Measurements from ENCODE around the gene ATAT1. TPM values are rescaled to one million over a fixed set of nuclear protein-coding genes. Genes with fewer than 3 reads are reported as not detected.

The ATAT1 gene
- total RNA-seq, 2 donors from 2014 or later, result 2.7 to 3.8 TPM

- DNase-seq, result no peak
- no peak for ATAC-seq
- intact Hi-C loops (cut with DNase I), result no loop called here
Measured at GRCh38 chr6:30611856-30612194, 14.8 kb upstream of the ATAT1 start.

- intact Hi-C loops (cut with DNase I), result no loop called here
- no peak for ATAC-seq
Measured at GRCh38 chr6:30612213-30612612, 14.5 kb upstream of the ATAT1 start.

DNA sequence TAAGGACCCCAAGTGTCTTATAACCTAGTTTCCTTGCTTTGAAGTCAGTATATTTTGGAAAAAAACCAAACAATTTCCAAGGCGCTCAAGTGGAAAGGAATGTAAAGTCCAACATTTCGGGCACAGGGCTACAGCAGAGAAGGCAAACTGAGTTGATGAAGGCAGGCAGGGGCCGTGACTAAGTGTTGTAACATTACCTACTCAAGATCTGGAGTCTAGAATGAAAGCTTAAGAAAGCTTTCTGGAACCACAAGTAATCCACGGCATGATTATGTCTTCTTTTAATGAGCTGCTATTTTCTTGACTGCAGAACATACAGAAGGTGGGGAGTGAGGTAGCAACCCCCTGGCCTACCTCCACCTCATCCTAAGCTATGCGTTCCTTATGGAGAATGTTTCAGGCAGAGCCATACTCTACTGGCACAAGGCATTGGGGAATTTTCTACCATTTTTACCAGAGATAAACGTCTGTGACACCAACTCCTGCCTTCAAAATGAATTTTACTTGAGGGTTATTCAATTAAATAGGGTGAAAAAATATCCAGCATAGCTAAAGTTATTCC, 13.9 kb upstream of the ATAT1 start:
- DNase-seq (no peak), ATAC-seq (no peak)
- intact Hi-C loops (cut with DNase I), result no loop called here

More at GRCh38 chr6:30612213-30612612, 14.5 kb upstream of the ATAT1 start:
- DNase-seq, result no peak

- no peak for ATAC-seq
- no peak for DNase-seq
- intact Hi-C loops (cut with DNase I), result no loop called here
Measured at GRCh38 chr6:30613251-30614043, 13.2 kb upstream of the ATAT1 start.

GRCh38 chr6:30614044-30614842, 12.4 kb upstream of the ATAT1 start:
- DNase-seq (no peak), ATAC-seq (no peak)
- intact Hi-C loops (cut with DNase I), result no loop called here

- ATAC-seq (peak; percentile 71 to 75), DNase-seq (peak; percentile 87)
- intact Hi-C loops (cut with DNase I), result no loop called here
Measured at GRCh38 chr6:30614843-30615218, 11.8 kb upstream of the ATAT1 start.

DNA sequence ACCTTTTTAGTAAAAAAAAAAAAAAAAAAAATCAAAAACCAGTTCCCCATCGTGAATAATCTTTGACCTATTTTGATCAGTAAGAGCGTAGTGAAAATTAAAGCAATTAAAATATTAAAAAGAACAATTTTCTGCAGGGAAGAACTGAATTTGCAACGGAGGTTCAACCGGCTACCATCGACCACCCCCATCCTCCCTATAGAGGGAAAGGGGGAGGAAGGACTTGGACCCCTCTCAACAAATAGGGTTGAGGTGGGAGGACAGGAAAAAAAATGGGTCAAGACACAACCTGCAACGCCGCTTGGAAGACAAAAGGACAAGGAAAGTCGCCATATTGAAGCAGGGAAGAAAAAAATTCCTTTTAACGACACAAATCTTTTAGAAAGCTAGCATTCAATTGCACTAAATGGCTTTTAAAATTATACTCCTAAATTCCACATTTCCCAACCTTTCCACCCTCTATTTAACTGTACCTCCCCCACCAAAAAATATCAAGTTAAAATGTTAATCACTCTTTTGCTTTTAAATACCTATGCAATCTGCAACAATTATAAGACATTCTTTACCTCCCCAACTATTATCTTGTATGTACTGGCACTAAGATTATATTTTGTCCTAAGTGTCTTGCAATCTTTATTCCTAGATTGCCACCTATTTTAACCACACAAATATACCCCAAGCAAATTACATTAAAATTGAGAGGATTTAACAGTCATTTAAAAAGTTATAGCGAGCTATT, 11.3 kb upstream of the ATAT1 start:
- ATAC-seq, result peak in 1 of 2 donors; percentile 9
- intact Hi-C loops (cut with DNase I), result no loop called here
- no peak for DNase-seq

DNA sequence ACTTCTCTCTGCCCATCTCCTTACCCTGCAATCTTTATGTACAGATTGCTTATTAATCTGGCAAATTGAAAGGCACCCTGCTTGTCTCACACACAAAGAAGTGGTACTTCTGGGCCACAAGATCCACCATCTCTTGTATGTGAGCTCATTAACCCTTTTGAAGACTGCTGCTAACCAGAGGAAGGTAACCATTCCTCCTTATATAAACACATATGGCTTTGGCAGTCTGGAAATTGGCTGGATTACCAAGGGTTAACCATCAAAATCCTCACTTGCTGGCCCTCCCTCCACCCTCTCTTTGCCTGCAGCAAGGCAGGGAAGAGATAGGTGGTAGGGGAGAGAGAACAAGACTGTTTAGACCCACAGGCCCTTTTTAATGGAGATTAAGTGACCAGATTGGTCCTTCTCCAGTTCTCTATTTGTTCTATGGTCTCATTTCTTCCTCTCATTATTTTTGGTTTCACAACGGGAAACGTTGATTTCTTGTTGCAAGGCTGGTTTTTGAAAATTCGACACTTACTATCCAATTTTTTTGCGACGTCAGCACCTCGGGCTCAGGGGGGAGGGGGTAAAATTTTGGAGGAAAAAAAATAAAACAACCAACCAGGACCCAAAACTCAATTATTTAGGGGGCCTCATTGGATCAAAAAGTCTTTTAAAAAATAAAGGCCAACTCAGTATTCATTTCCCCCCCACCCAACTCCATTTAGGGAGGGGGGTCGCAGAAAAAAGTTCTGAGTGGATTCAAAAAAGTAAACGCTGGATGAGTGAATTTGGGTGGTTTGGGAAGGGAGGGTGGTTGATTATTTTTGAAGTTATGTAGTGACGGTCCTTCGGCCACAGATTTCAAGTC, 10.5 kb upstream of the ATAT1 start:
- DNase-seq, result no peak
- intact Hi-C loops (cut with DNase I), result no loop called here
- no peak for ATAC-seq

GRCh38 chr6:30616811-30617564, 9.7 kb upstream of the ATAT1 start, which contains the start of gene PPP1R10:
Gene PPP1R10, minus strand, starts transcription at chr6:30617243. Its CDS starts 7,299 bp downstream, at chr6:30609944.
- DNase-seq (peak; percentile 99), ATAC-seq (peak; percentile 89 to 92)
- intact Hi-C loops (cut with DNase I), result no loop called here

- intact Hi-C loops (cut with DNase I), result no loop called here
- ATAC-seq, result peak; percentile 88 to 91
- peak; percentile 99 for DNase-seq
Measured at GRCh38 chr6:30617565-30618269, 9.0 kb upstream of the ATAT1 start, which contains the start of gene MRPS18B. Gene MRPS18B, plus strand, starts transcription at chr6:30617840. Its CDS starts 26 bp downstream, at chr6:30617866.

DNA sequence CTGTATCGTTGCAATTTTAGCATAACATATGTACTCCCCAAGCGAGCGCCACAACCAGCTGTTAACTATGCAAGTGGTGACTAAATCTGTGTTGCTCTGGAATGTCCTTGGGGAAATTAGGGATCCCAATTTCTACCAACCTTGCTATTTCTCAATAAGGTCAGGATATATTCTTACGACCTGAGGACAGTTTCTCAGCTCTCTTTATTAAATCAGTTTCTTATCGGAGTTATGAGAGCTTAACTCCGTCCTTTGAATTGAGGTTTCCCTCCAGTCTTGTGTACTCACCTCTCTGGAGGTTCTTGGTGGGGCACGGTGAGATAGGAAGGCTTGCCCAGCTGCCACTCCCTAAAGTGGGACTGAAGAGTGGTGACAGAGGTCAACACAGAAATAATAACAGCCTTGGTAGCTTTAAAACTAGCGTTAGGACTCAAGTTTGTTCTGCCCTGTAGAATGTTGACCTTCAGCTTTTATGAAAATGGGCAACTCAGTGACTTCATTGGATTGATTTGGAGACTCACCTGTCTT, 8.3 kb upstream of the ATAT1 start:
- DNase-seq (no peak), ATAC-seq (no peak)
- intact Hi-C loops (cut with DNase I), result no loop called here

DNA sequence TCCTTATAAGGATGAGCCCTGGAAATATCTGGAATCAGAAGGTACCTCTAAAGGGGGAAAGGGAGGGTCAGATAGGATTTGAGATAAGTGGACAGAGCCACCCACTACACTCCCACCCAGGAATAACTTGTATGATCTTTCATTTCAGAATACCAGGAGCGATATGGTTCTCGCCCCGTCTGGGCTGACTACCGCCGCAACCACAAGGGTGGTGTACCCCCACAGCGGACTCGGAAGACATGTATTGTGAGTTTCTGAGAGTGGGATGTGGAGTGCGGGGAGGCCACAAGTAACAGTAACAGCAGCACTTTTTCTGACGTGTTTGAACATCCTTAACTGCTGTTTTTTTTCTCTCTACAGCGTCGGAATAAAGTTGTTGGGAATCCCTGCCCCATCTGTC, 7.1 kb upstream of the ATAT1 start:
- intact Hi-C loops (cut with DNase I), result no loop called here
- ATAC-seq, result no peak
- no peak for DNase-seq

- intact Hi-C loops (cut with DNase I), result loop anchor here in 1 of 2 donors (5.0 to 10.0 kb wide), 2 partner anchors 47 to 99 kb away; partner anchors contain the start of genes DHX16 and TUBB
- DNase-seq, result no peak
- ATAC-seq, result no peak
Measured at GRCh38 chr6:30625511-30625910, 1.2 kb upstream of the ATAT1 start.

DNA sequence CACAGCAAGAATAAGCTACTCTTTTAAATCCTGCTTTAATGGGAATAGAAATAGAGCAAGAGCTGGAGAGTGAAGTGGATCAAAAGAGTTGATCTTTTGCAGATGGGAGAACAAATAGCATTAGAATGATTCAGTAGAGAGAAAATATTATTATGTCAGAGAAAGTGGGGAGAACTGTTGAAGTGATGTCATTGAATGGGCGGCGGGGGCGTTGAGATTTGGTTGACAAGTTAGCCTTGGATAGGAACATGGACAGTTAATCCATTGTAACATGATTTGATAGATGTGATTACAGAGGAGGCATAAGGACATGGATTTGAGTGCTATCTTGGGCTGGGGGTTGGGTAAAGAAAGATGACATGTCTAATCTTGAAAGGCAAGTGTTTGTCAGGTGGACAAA, 9.2 kb downstream of the ATAT1 start:
- ATAC-seq (no peak), DNase-seq (no peak)
- intact Hi-C loops (cut with DNase I), result no loop called here

GRCh38 chr6:30640481-30640880, 13.8 kb downstream of the ATAT1 start:
- ATAC-seq, result peak in 1 of 2 donors; percentile 36
- intact Hi-C loops (cut with DNase I), result no loop called here
- no peak for DNase-seq

DNA sequence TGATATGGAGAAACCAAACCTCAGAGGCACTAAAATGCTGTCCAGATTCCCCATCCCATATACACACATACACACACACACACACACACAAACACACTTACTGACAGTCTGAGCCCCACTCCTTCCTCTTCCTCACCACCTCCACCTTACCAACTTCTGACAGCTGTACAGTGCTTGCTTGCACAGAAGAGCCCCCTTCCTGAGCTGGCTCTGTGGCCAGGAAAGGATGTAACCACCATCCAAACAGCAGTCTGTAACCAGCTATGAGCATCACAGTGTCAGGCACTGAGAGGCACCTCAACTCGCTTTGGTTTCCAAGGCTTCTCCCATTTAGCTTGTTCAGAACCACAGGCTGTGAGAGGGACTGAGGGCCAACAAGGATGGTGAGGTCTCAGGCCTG, 14.4 kb downstream of the ATAT1 start:
- ATAC-seq (no peak), DNase-seq (no peak)
- intact Hi-C loops (cut with DNase I), result no loop called here

DNA sequence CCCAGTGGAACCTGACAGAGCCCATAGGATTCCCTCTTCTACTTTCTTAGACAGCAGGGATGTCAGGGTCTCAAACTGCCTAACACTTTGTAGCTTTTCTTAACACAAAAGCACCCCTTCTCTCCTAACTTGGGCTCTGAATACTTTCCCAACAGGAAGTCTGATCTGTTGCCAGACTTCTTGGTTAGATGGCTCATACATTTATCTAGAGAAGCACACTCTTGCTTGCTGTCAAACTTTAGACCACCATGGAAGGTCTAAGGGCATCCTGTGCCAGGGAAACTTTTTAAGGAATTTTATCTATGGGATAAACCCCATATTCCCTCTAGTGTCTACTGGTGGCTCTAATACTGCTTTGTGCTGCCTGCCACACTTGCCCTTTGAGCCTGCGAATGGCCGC, 17.0 kb downstream of the ATAT1 start:
- DNase-seq (no peak), ATAC-seq (no peak)
- intact Hi-C loops (cut with DNase I), result no loop called here
